GM20000 (cell line): ENCODE measurements around the gene C2orf69.

Experiments
- DNase-seq: peaks from one replicate; pipeline ENCODE4 v3.0.0; 2012; ENCODE audit warnings: low spot score
- CTCF ChIP-seq: IDR thresholded peaks from 2 replicates; pipeline ENCODE4 v1.5.1; 2012; ENCODE audit warnings: mild to moderate bottlenecking, control low read depth; ENCODE audit errors: extremely low read depth, missing control alignments

The C2orf69 gene

DNA sequence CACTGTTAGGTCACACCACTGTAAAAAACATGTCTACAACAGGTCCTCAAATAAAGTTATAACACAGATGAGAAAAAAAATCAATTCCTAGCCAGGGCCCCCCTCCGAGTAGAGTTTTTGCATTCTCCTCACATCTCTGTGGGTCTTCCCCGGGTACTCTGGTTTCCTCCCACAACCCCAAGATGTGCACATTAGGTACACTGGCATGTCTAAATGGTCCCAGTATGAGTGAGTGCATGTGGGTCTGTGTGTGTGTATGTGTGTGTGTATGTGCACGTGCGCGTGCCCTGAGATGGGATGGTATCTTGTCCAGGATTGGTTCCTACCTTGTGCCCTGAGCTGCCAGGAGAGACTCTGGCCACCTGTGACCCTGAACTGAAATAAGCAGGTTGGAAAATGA is 39.3 kb downstream of the C2orf69 start:
- no peak for TF ChIP-seq CTCF
- no peak for DNase-seq

GRCh38 chr2:199951023-199951422 is 39.9 kb downstream of the C2orf69 start:
- DNase-seq, result no peak
- TF ChIP-seq CTCF, result no peak

DNA sequence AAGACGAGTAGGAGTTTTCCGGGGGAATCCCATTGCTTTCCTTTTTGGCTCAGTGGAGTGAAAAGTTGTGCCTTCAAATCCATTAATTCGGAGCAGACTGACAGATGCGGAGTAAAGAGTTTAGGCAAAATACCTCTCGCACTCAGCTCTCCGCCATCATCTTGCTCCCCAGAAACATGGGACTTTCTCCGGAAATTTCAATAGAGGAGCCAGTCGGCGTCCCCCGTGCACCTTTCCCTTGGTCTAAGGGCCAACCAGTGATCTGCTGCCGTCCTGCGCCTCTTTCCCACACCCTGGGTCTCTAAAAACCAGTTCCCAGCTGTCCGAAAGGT is 43.9 kb downstream of the C2orf69 start:
- peak; percentile 75 for DNase-seq
- TF ChIP-seq CTCF, result no peak

DNA sequence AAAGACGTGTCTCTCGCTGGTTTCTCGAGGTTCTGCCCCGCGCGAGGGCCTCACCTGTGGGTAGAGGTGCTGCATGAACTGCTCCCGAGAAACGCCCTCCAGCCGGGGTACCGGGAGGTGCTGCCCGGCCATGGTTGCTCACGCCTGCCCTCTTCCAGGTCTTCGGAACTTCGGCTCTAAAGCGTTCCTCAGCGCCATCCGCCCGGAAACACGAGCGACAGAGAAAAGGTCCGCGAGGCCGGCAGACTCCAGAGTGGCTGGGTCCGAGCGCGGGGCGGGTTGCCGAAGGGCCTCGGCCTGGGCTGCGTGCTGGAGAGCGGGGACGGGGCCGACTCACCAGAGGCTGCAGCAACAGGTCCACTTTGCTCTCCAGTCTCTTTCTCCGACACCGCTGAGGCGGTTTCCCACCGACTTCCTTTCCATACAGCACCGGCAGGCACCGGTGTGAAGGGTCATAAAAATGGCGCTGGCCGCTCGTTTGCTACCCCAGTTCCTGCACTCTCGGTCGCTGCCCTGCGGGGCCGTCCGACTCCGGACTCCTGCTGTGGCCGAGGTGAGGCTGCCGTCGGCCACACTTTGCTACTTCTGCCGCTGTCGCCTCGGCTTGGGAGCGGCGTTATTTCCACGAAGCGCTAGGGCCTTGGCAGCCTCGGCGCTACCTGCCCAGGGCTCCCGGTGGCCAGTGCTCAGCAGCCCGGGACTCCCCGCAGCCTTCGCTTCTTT is 44.4 kb downstream of the C2orf69 start, which contains the start of the genes MAIP1 and TYW5:
Gene MAIP1, plus strand, starts transcription at position 244 of the 723 bp plus-strand sequence. Its CDS starts 217 bp downstream, at position 461.
Gene TYW5, minus strand, starts transcription at position 153 of the 723 bp plus-strand sequence. Its CDS starts 21 bp downstream, at position 132.
- DNase-seq, result peak; percentile 80
- no peak for TF ChIP-seq CTCF

- no peak for DNase-seq
Observed at GRCh38 chr2:199956062-199956380, 44.9 kb downstream of the C2orf69 start.

DNA sequence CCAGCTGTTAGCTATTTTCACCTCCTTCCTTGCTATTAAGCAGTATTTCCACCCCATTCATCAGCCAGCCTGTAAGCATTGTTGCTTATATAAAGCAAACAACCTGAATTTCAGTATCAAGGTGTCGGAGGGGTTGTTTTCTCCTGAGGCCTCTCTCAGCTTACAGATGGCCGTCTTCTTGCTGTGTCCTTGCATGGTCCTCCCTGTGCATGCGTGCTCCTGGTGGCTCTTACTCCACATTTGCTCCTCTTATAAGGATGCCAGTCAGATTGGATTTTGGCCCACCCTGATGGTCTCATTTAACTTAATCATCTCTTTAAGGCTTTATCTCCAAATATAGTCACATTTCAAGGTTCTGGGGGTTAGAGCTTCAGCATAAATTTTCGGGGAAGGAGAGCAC is 46.9 kb downstream of the C2orf69 start:
- no peak for TF ChIP-seq CTCF
- no peak for DNase-seq

More at GRCh38 chr2:199956062-199956380, 44.9 kb downstream of the C2orf69 start:
- TF ChIP-seq CTCF, result no peak

DNA sequence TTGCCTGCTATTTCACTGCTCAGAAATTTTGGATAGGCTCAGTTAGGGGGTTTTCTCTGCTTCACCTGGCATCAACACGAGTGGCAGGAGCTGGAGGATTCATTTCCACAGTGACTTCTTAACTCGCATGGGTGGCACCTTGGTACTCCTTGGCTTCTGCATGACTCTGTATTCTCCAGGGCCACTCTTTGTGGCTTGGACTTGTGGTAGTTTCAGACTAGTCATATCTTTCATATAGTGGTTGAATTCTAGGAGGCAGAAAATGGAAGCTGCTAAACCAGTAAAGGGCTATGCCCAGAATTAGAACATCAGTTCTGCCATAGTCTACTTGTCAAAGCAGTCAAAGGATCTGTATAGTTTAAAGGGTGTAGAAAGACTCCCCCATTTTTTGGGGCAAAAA is 51.1 kb downstream of the C2orf69 start:
- no peak for TF ChIP-seq CTCF
- no peak for DNase-seq
